ENCODE results near the gene GIPC1. TPM values are rescaled to one million over a fixed set of nuclear protein-coding genes. Genes with fewer than 3 reads are reported as not detected.

The GIPC1 gene
- total RNA-seq, 4 donors from 2014 or later, result 36.4 to 95.5 (median 48.9) TPM

DNA sequence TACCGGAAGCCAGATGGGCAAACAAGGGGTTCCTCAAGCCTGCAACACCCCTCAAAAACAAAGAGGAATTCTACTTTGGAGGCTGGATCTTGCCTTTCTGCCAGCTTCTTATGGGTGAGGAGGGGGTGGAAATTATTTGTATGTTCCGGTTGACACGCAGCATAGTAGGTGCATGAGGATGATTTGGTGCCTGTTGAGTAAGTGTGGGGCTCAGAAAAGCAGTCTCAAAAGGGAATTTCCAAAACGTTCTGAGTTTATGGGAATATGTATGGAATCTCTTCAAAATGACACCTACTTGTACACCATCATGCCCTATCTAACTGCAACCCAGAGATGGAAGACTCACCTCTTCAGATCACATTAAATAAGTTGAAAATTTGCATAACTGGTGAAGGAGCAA lies 30.5 kb upstream of the GIPC1 start:
- TF ChIP-seq, protein P1, sequence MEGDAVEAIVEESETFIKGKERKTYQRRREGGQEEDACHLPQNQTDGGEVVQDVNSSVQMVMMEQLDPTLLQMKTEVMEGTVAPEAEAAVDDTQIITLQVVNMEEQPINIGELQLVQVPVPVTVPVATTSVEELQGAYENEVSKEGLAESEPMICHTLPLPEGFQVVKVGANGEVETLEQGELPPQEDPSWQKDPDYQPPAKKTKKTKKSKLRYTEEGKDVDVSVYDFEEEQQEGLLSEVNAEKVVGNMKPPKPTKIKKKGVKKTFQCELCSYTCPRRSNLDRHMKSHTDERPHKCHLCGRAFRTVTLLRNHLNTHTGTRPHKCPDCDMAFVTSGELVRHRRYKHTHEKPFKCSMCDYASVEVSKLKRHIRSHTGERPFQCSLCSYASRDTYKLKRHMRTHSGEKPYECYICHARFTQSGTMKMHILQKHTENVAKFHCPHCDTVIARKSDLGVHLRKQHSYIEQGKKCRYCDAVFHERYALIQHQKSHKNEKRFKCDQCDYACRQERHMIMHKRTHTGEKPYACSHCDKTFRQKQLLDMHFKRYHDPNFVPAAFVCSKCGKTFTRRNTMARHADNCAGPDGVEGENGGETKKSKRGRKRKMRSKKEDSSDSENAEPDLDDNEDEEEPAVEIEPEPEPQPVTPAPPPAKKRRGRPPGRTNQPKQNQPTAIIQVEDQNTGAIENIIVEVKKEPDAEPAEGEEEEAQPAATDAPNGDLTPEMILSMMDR (IDR thresholded peaks at IDR 0.05; ENCODE audit: low read depth), result no peak

DNA sequence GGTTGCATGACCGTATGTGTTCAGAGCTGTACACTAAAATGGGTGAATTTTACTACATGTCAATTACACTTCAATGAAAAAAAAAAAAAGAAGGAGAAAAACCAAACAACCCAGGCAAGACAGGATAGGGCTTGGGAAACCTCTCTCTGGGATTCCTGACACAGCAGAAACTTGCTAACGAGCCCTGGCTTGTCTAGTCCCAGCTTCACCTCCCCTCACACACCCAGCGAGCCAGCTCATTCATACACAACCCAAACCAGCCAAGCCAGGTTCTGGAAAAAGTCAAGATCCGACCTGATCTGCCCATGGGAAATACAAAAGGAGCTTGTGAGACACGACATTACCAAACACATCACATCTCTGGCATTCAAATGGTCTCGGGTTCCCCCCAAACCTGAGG lies 29.8 kb upstream of the GIPC1 start:
- TF ChIP-seq, protein P1 (IDR thresholded peaks at IDR 0.05; ENCODE audit: low read depth), result no peak

DNA sequence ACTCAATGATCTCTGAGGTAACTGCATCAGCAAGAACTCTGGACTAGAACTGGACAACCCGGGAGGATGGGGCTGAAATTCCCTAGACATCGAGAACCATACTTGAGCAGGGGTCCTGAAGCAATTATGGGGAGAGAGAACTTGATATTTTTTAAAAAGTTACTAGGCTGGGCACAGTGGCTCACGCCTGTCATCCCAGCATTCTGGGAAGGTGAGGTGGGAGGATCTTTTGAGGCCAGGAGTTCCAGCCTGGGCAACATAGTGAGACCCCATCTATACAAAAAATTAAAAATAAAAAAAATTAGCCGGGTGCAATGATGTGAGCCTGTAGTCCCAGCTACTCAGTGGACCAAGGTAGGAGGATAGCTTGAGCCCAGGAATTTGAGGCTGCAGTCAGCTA lies 24.6 kb upstream of the GIPC1 start:
- TF ChIP-seq, protein P1 (IDR thresholded peaks at IDR 0.05; ENCODE audit: low read depth), result no peak

DNA sequence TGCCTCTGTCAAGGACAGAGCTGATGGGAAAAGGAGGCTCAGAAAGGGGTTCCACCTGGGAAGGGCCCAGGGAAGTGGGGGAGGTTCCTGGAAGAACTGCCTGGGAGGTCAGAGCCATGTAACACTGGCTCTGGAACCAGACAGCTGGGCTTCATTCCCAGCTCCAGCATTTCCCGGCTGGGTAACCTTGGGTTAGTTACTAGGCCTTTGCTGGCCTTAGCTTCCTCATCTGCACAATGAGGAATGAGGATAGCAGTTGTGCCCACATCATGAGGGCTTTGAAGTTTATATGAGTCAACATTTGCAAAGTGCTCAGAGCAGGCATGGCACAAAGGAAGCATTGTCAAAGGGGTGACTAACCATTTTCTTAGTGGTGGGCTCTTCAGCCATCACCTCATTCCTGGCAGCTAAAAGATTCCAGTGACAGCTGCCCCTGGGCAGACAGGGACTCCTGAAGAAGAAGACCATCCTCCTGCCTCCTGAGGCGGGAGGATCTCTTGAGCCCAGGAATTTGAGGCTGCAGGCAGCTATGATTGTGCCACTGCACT lies 24.0 kb upstream of the GIPC1 start:
- TF ChIP-seq, protein P1 (IDR thresholded peaks at IDR 0.05; ENCODE audit: low read depth), result no peak

DNA sequence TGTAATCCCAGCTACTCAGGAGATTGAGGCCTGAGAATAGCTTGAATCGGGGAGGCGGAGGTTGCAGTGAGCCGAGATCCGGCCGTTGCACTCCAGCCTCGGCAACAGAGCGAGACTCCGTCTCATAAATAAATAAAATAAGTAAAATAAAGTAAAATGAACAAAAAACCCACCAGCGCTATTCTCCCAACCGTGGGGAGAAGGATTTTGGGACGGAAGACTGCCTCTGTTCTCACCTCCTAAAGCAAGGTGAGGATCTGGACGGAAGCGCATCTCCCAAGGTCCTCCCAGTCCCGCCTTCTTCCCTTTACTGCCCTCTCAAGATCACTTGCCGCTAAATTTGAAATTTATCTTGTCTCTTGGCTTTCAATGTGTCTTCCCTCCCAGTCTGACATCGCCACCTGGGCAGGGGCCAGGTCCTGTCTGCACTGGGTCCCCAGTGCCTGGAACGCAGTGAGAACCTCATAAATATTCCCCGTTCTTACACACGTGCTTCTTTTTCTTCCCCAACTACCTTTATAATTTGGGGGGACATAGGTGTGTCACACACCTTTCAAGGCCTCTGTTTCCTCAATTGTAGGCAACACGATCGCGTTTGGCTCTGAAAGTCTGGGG lies 23.4 kb upstream of the GIPC1 start:
- TF ChIP-seq, protein P1 (IDR thresholded peaks at IDR 0.05; ENCODE audit: low read depth), result no peak

DNA sequence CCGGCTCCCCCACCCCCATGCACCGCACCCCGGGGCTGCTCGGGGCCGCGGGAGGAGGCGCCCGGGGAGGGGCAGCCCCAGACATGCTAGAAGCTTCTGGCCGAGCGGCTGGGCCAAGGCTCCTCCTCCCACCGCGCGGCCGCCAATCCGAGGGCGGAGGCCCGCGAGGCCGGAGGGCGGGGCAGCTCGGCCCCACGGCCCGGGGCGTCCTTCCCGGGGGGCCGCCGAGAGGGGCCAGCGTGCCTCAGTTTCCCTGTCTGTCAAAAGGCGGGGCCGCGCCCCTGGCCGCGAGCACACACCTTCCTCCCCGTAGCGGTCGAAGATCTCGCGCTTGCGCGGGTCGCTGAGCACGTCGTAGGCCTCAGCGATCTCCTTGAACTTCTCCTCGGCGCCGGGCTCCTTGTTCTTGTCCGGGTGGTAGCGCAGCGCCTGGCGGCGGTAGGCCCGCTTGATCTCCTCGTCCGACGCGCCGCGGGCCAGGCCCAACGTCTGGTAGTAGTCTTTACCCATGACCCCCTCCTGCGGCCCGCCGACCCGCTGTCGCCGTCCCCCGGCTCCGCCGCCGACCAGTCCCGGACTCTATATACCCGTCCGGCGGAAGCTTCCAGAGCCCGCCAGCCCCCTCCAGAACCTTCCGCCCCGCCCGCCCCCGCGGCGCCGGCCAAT lies 22.0 kb upstream of the GIPC1 start, which contains the start of gene DNAJB1:
Gene DNAJB1 (minus strand): TSS at position 558 of the 666 bp plus-strand sequence. CDS start 48 bp downstream, at position 510.
- TF ChIP-seq, protein P1 (IDR thresholded peaks at IDR 0.05; ENCODE audit: low read depth), result no peak

DNA sequence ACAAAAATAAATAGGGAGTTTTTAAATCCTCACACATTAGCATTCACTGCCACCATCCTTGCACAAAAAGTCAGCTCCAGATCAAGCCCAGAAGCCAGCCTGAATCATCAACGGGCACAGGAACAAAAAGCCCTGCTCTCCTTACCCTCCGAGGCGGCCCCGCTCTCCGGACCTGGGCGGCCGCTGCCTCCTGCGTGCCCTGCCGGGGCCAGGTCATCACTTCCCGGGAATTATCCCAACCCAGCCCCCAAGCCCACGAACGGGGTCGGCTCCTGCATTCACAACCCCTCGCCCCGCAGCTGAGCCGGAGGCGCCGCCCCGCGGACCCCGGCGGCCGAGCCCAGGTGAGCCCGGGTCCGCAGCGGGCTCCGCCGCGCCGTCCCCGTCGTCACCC lies 21.5 kb upstream of the GIPC1 start:
- TF ChIP-seq, protein P1 (IDR thresholded peaks at IDR 0.05; ENCODE audit: low read depth), result no peak

All from subcutaneous adipose tissue (tissue), 4 donors.